GM12878 (cell line): ENCODE results near the gene LYRM4. TPM values are rescaled to one million over a fixed set of nuclear protein-coding genes. Genes with fewer than 3 reads are reported as not detected.

Source experiments
- ATAC-seq: fragments of 200-7000 bp; cut with Tn5 transposase; 3 replicates; pipeline ENCODE4 v1.9.1; 2020; ENCODE audit warnings: mild to moderate bottlenecking, moderate library complexity
- BruUV-seq: library from RNA; stranded (reverse); fragments of 400-500 nt; replicated peaks from 2 replicates; lab custom pipeline; 2021; lab: Mats Ljungman, UMichigan
- CTCF ChIA-PET: fragments of 300-600 bp; sonication (Branson Sonifier 250); formaldehyde crosslinking; extraction: SDS; loops from one replicate; lab custom pipeline; 2021; ENCODE audit warnings: inconsistent platforms; lab: Yijun Ruan, JAX
- POLR2A ChIA-PET: fragments of 350-600 bp; formaldehyde crosslinking; extraction: SDS; loops from one replicate; lab custom pipeline; 2021; ENCODE audit warnings: inconsistent platforms; lab: Charles Lee
- RAD21 ChIA-PET: fragments of 300-600 bp; sonication (Branson Sonifier 250); formaldehyde crosslinking; loops from one replicate; lab custom pipeline; 2023; ENCODE audit warnings: antibody characterized with exemption; ENCODE audit not compliant: unreplicated experiment; lab: Charles Lee
- SMC1A ChIA-PET: fragments of 300-600 bp; sonication (Branson Sonifier 250); formaldehyde crosslinking; loops from one replicate; lab custom pipeline; 2023; ENCODE audit not compliant: unreplicated experiment, uncharacterized antibody; lab: Charles Lee
- DNase-seq: peaks from one replicate; pipeline ENCODE4 v3.0.0-alpha.2; 2011; ENCODE audit warnings: low read depth, low spot score
- FAIRE-seq: peaks from 3 replicates; lab custom pipeline; 2011; peaks lifted over from hg19 to GRCh38; lab: Jason Lieb, UNC
- H2AFZ ChIP-seq: 2 replicates; pipeline ENCODE4 v1.6.0; 2011; ENCODE audit warnings: low read depth, low read length, control low read depth; ENCODE audit not compliant: control insufficient read depth
- H3K27ac ChIP-seq: 2 replicates; pipeline ENCODE4 v1.5.1; 2011; ENCODE audit warnings: control low read depth; ENCODE audit not compliant: control insufficient read depth, insufficient read depth
- H3K27me3 ChIP-seq, 2 experiments: replicated peaks in 1 of 2; 2 replicates each; pipeline versions ENCODE4 v1.6.0 to v1.6.1; 2011; ENCODE audit warnings: low read length in 1 of 2; ENCODE audit not compliant: control insufficient read depth in 2 of 2, insufficient read depth in 2 of 2
- H3K36me3 ChIP-seq, 2 experiments: 2 replicates each; pipeline ENCODE4 v1.5.1; 2011; ENCODE audit warnings: low read length in 1 of 2; ENCODE audit not compliant: control insufficient read depth in 2 of 2, insufficient read depth in 2 of 2
- H3K4me1 ChIP-seq: 2 replicates; pipeline ENCODE4 v1.6.1; 2011; ENCODE audit warnings: mild to moderate bottlenecking, low read length, moderate library complexity, mixed read lengths; ENCODE audit not compliant: control insufficient read depth, insufficient read depth
- H3K4me2 ChIP-seq: 2 replicates; pipeline ENCODE4 v1.6.0; 2011; ENCODE audit warnings: control low read depth; ENCODE audit not compliant: control insufficient read depth, insufficient read depth
- H3K4me3 ChIP-seq: fragments of 200-600 bp; sonication (generic); 2 replicates; pipeline ENCODE4 v1.5.1; 2016
- H3K79me2 ChIP-seq: 2 replicates; pipeline ENCODE4 v1.6.0; 2011; ENCODE audit warnings: low read length; ENCODE audit not compliant: control insufficient read depth, insufficient read depth
- H3K9ac ChIP-seq: 2 replicates; pipeline ENCODE4 v1.8.0; 2011; ENCODE audit warnings: low read length, control low read depth, mixed read lengths; ENCODE audit not compliant: control insufficient read depth, insufficient read depth
- H3K9me3 ChIP-seq: replicated peaks from 3 replicates; pipeline ENCODE4 v1.5.1; 2011; ENCODE audit warnings: mild to moderate bottlenecking, low read length; ENCODE audit not compliant: control insufficient read depth, insufficient read depth
- H4K20me1 ChIP-seq: 2 replicates; pipeline ENCODE4 v1.6.0; 2011; ENCODE audit not compliant: control insufficient read depth, insufficient read depth
- CEBPB ChIP-seq, 2 experiments: fragments of 150-350 bp in 1 of 2; IDR thresholded peaks; 2 replicates each; pipeline ENCODE4 v1.6.1; 2012 to 2014; ENCODE audit warnings: low read depth in 2 of 2, low read length in 2 of 2, borderline replicate concordance in 1 of 2, inconsistent platforms in 1 of 2
- HDAC6 ChIP-seq: fragments of 200-600 bp; sonication (generic); IDR thresholded peaks from one replicate; pipeline ENCODE4 v1.8.0; 2017; ENCODE audit warnings: antibody characterized with exemption; ENCODE audit not compliant: unreplicated experiment
- IKZF1 ChIP-seq: fragments of 450-650 bp; conservative IDR thresholded peaks from 2 replicates; pipeline ENCODE4 v1.6.1; 2017; ENCODE audit warnings: antibody characterized with exemption, mild to moderate bottlenecking
- KDM1A ChIP-seq: fragments of 200-600 bp; sonication (generic); IDR thresholded peaks from 2 replicates; pipeline ENCODE4 v1.6.1; 2016; ENCODE audit warnings: borderline replicate concordance
- NFIC ChIP-seq: IDR thresholded peaks from 2 replicates; pipeline ENCODE4 v1.6.1; 2012; ENCODE audit warnings: low read depth, mild to moderate bottlenecking, inconsistent platforms, low read length, moderate library complexity
- SIN3A ChIP-seq: IDR thresholded peaks from 2 replicates; pipeline ENCODE4 v1.6.1; 2012; ENCODE audit warnings: low read depth, low read length, improper control_type of control experiment
- SIX5 ChIP-seq: IDR thresholded peaks from 2 replicates; pipeline ENCODE4 v1.6.1; 2011; ENCODE audit warnings: mild to moderate bottlenecking, low read depth, low read length, moderate library complexity; ENCODE audit not compliant: severe bottlenecking
- SMAD1 ChIP-seq: fragments of 450-650 bp; IDR thresholded peaks from 2 replicates; pipeline ENCODE4 v1.6.1; 2018; ENCODE audit warnings: mild to moderate bottlenecking, low read depth; ENCODE audit not compliant: partially characterized antibody
- WGBS: methylation state at CpG from one replicate; pipeline ENCODE4 v1.1.6; 2016; ENCODE audit warnings: low lambda C conversion rate; ENCODE audit not compliant: insufficient replicate concordance, insufficient coverage; ENCODE audit errors: missing lambda C conversion rate; 5-methylcytosine and 5-hydroxymethylcytosine counted together
- in situ Hi-C: fragments of 300-500 bp; cut with MboI; formaldehyde crosslinking; loops from 9 replicates; pipeline ENCODE4 v1.14.3; 2018; ENCODE audit warnings: mixed read lengths
- intact Hi-C: fragments of 100-400 bp; cut with micrococcal nuclease; formaldehyde crosslinking; loops from one replicate; pipeline ENCODE4 v1.14.2; 2022; ENCODE audit not compliant: unreplicated experiment
- polyA plus RNA-seq, 11 experiments: library from polyadenylated mRNA; depleted of rRNA in 4 of 11; unstranded in 6 of 11; stranded (reverse) in 5 of 11; fragments of >200 nt; fragmentation: Nextera tagmentation in 4 of 11; fragmentation: Illumina TruSeq in 1 of 11; extraction: Ambion mirVana in 4 of 11; extraction: Trizol in 1 of 11; gene quantifications; 1 replicate in 1 of 11; 2 replicates in 10 of 11; pipeline versions ENCODE4 v1.2.1 to v1.2.3, GENCODE V29; 2011 to 2016; ENCODE audit warnings: inconsistent platforms in 2 of 11, missing spikeins in 2 of 11, low read depth in 1 of 11
- total RNA-seq, 4 experiments: library from RNA; depleted of rRNA in 3 of 4; stranded (reverse); fragments of >200 nt in 3 of 4; fragmentation: Illumina TruSeq in 1 of 4; extraction: Trizol in 1 of 4; gene quantifications; 2 replicates each; pipeline versions ENCODE4 v1.2.1 to v1.2.3, GENCODE V29; 2013 to 2021
- TF ChIP-seq, protein P1 (sequence below): fragments of 450-650 bp; formaldehyde crosslinking; IDR thresholded peaks from 2 replicates; pipeline ENCODE4 v1.4.0; 2020; ENCODE audit warnings: mild to moderate bottlenecking, moderate library complexity
- TF ChIP-seq, protein P2 (sequence below): fragments of 450-650 bp; IDR thresholded peaks from 2 replicates; pipeline ENCODE4 v1.6.1; 2018; ENCODE audit warnings: borderline replicate concordance, mild to moderate bottlenecking; ENCODE audit not compliant: partially characterized antibody
- TF ChIP-seq, protein P3 (sequence below): fragments of 150-350 bp; IDR thresholded peaks from 2 replicates; pipeline ENCODE4 v1.6.1; 2014; ENCODE audit warnings: mild to moderate bottlenecking, low read depth, low read length

Gene LYRM4
- total and polyA plus RNA-seq, 10 of the 15 experiments (the other 5 are each of a cell fraction or from before 2014, with no cell fraction given), result 32.7 to 66.8 (median 44.0) TPM

DNA sequence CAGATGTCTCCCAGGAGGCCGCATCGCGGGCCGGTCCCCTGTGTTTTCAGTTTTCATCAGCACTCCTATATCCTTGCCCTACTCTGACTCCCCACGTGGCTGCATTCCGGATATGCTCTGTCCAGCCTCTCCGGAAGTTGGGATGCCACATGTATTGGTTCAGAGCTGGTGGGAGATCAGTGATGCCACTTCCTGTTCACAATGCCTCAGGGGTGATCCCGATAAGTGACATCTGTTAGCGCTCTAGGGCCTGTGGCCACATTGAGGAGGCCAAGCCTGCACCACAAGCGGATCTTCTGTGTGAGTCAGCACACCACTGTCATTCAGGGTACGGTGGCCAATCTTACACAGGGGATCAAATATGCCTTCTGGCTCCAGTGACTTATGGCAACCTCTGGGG lies 117.8 kb downstream of the LYRM4 start:
- BruUV-seq, result no TSS peak

More for the DNA sequence above, 117.8 kb downstream of the LYRM4 start:
- DNase-seq, result no peak
- RAD21 ChIA-PET, result interaction anchor here (1.2 to 3.0 kb wide), 16 partner anchors 21 to 322 kb away, joined by 3 to 77 read pairs (median 6); no protein-coding TSS in a partner anchor
- H3K9me3 ChIP-seq, result no peaks in the 10 kb centered on the region
- H3K79me2 ChIP-seq, result no peaks in the 10 kb centered on the region
- H3K4me3 ChIP-seq, result no peak overlapping the region
- CTCF ChIA-PET, result interaction anchor here (0.7 to 10.8 kb wide), 52 partner anchors 9 to 329 kb away, joined by 3 to 198 read pairs (median 6); partner anchors contain the start of gene LYRM4
- intact Hi-C loops, result loop anchor here (1.0 to 5.0 kb wide), 6 partner anchors 69 to 259 kb away; partner anchors contain the start of genes FARS2 and LYRM4
- H3K27me3 ChIP-seq, result no peaks in the 10 kb centered on the region
- POLR2A ChIA-PET, result interaction anchor here (1.3 kb wide), 1 partner anchor 160 kb away, joined by 4 read pairs; no protein-coding TSS in a partner anchor
- FAIRE-seq, result no peak
- TF ChIP-seq IKZF1 (no peak), HDAC6 (no peak), SMAD1 (no peak), NFIC (no peak), SIN3A (no peak), SIX5 (no peak), CEBPB (IDR thresholded peaks at IDR 0.05; ENCODE audit: borderline replicate concordance in 1 of 2, low read depth in 2 of 2, low read length in 2 of 2) (no peak), KDM1A (no peak)
- TF ChIP-seq, protein P1, sequence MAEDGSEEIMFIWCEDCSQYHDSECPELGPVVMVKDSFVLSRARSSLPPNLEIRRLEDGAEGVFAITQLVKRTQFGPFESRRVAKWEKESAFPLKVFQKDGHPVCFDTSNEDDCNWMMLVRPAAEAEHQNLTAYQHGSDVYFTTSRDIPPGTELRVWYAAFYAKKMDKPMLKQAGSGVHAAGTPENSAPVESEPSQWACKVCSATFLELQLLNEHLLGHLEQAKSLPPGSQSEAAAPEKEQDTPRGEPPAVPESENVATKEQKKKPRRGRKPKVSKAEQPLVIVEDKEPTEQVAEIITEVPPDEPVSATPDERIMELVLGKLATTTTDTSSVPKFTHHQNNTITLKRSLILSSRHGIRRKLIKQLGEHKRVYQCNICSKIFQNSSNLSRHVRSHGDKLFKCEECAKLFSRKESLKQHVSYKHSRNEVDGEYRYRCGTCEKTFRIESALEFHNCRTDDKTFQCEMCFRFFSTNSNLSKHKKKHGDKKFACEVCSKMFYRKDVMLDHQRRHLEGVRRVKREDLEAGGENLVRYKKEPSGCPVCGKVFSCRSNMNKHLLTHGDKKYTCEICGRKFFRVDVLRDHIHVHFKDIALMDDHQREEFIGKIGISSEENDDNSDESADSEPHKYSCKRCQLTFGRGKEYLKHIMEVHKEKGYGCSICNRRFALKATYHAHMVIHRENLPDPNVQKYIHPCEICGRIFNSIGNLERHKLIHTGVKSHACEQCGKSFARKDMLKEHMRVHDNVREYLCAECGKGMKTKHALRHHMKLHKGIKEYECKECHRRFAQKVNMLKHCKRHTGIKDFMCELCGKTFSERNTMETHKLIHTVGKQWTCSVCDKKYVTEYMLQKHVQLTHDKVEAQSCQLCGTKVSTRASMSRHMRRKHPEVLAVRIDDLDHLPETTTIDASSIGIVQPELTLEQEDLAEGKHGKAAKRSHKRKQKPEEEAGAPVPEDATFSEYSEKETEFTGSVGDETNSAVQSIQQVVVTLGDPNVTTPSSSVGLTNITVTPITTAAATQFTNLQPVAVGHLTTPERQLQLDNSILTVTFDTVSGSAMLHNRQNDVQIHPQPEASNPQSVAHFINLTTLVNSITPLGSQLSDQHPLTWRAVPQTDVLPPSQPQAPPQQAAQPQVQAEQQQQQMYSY (CRISPR knock-in tag), result no peak
- TF ChIP-seq, protein P2, sequence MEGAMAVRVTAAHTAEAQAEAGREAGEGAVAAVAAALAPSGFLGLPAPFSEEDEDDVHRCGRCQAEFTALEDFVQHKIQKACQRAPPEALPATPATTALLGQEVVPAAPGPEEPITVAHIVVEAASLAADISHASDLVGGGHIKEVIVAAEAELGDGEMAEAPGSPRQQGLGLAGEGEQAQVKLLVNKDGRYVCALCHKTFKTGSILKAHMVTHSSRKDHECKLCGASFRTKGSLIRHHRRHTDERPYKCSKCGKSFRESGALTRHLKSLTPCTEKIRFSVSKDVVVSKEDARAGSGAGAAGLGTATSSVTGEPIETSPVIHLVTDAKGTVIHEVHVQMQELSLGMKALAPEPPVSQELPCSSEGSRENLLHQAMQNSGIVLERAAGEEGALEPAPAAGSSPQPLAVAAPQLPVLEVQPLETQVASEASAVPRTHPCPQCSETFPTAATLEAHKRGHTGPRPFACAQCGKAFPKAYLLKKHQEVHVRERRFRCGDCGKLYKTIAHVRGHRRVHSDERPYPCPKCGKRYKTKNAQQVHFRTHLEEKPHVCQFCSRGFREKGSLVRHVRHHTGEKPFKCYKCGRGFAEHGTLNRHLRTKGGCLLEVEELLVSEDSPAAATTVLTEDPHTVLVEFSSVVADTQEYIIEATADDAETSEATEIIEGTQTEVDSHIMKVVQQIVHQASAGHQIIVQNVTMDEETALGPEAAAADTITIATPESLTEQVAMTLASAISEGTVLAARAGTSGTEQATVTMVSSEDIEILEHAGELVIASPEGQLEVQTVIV, result no peak
- TF ChIP-seq, protein P3, sequence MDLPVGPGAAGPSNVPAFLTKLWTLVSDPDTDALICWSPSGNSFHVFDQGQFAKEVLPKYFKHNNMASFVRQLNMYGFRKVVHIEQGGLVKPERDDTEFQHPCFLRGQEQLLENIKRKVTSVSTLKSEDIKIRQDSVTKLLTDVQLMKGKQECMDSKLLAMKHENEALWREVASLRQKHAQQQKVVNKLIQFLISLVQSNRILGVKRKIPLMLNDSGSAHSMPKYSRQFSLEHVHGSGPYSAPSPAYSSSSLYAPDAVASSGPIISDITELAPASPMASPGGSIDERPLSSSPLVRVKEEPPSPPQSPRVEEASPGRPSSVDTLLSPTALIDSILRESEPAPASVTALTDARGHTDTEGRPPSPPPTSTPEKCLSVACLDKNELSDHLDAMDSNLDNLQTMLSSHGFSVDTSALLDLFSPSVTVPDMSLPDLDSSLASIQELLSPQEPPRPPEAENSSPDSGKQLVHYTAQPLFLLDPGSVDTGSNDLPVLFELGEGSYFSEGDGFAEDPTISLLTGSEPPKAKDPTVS, result no peak
- no peak overlapping the region for H3K4me2 ChIP-seq
- WGBS, result 95% methylated on average over 11 of the region's 11 CpGs
- no peaks in the 10 kb centered on the region for H3K36me3 ChIP-seq
- H3K9ac ChIP-seq, result no peak overlapping the region
- in situ Hi-C loops, result loop anchor here (5.0 kb wide), 2 partner anchors 164 to 259 kb away; no protein-coding TSS in a partner anchor
- no peak overlapping the region for H3K27ac ChIP-seq
- peaks cover 11% of the 10 kb centered on the region for H3K4me1 ChIP-seq
- H4K20me1 ChIP-seq, result no peaks in the 10 kb centered on the region
- no peak overlapping the region for H2AFZ ChIP-seq
- SMC1A ChIA-PET, result interaction anchor here (0.9 to 3.0 kb wide), 29 partner anchors 9 to 363 kb away, joined by 3 to 61 read pairs (median 5); no protein-coding TSS in a partner anchor
- no peak for ATAC-seq
